HepG2 (cell line): Measurements from ENCODE around the gene YJEFN3. TPM values are rescaled to one million over a fixed set of nuclear protein-coding genes. Genes with fewer than 3 reads are reported as not detected.

Experiments used
- ATAC-seq: fragments of 200-7000 bp; cut with Tn5 transposase; 3 replicates; pipeline ENCODE4 v1.9.1; 2020; ENCODE audit warnings: mild to moderate bottlenecking, moderate library complexity
- BruUV-seq: library from RNA; stranded (reverse); fragments of 400-500 nt; replicated peaks from 2 replicates; lab custom pipeline; 2021; lab: Mats Ljungman, UMichigan
- CTCF ChIA-PET: fragments of 300-600 bp; formaldehyde crosslinking; extraction: SDS; loops from one replicate; lab custom pipeline; 2021; ENCODE audit warnings: low total read pairs, inconsistent platforms, low intra/inter-chr PET ratio; lab: Yijun Ruan, JAX
- POLR2A ChIA-PET: fragments of 350-600 bp; sonication (Branson Sonifier 250); formaldehyde crosslinking; loops from one replicate; lab custom pipeline; 2020; ENCODE audit warnings: antibody characterized with exemption, inconsistent platforms; lab: Yijun Ruan, JAX
- DNase-seq: peaks from one replicate; pipeline ENCODE4 v3.0.0-alpha.2; 2015; ENCODE audit warnings: low spot score
- FAIRE-seq: peaks from 3 replicates; lab custom pipeline; 2011; peaks lifted over from hg19 to GRCh38; lab: Jason Lieb, UNC
- H2AFZ ChIP-seq: one replicate; pipeline ENCODE4 v1.6.1; 2011; ENCODE audit warnings: low read length, inconsistent platforms
- H3K27ac ChIP-seq: fragments of 300-600 bp; 3 replicates; pipeline ENCODE4 v1.8.0; 2011; ENCODE audit warnings: mixed run types, mild to moderate bottlenecking, mixed read lengths, low read length, inconsistent platforms; ENCODE audit not compliant: insufficient read depth; ENCODE audit errors: extremely low read length
- H3K27me3 ChIP-seq, 2 experiments: fragments of 200-600 bp in 1 of 2; 2 replicates in 1 of 2; 3 replicates in 1 of 2; pipeline versions ENCODE4 v1.6.0 to v1.8.0; 2011; ENCODE audit warnings: low read length in 2 of 2, mild to moderate bottlenecking in 2 of 2, moderate library complexity in 2 of 2, inconsistent platforms in 1 of 2; ENCODE audit not compliant: insufficient read depth in 2 of 2, control insufficient read depth in 1 of 2
- H3K36me3 ChIP-seq, 2 experiments: fragments of 200-600 bp in 1 of 2; replicated peaks in 1 of 2; 2 replicates in 1 of 2; 3 replicates in 1 of 2; pipeline versions ENCODE4 v1.5.1 to v1.8.0; 2011; ENCODE audit warnings: low read length in 2 of 2, inconsistent platforms in 1 of 2; ENCODE audit not compliant: insufficient read depth in 2 of 2, control insufficient read depth in 1 of 2
- H3K4me1 ChIP-seq: 2 replicates; pipeline ENCODE4 v1.5.1; 2012; ENCODE audit warnings: low read length, inconsistent platforms; ENCODE audit not compliant: insufficient read depth
- H3K4me2 ChIP-seq: 2 replicates; pipeline ENCODE4 v1.6.0; 2011; ENCODE audit warnings: low read depth, low read length, inconsistent platforms
- H3K4me3 ChIP-seq, 3 experiments: fragments of 200-600 bp in 1 of 3; sonication (generic), shearing (Covaris generic) in 1 of 3; replicated peaks in 1 of 3; 2 replicates each; pipeline ENCODE4 v1.5.1; 2011 to 2016; ENCODE audit warnings: low read length in 3 of 3, inconsistent platforms in 2 of 3, low read depth in 2 of 3, mild to moderate bottlenecking in 2 of 3, control low read depth in 1 of 3, mixed read lengths in 1 of 3; ENCODE audit not compliant: insufficient read depth in 1 of 3
- H3K79me2 ChIP-seq: one replicate; pipeline ENCODE4 v1.6.1; 2011; ENCODE audit warnings: low read length, inconsistent platforms; ENCODE audit not compliant: insufficient read depth
- H3K9ac ChIP-seq: 2 replicates; pipeline ENCODE4 v1.6.0; 2011; ENCODE audit warnings: mild to moderate bottlenecking, low read depth, low read length, inconsistent platforms; ENCODE audit not compliant: insufficient read depth
- H3K9me3 ChIP-seq: 2 replicates; pipeline ENCODE4 v1.5.1; 2012; ENCODE audit warnings: mild to moderate bottlenecking, low read length
- H4K20me1 ChIP-seq: 2 replicates; pipeline ENCODE4 v1.6.0; 2011; ENCODE audit warnings: inconsistent platforms, mild to moderate bottlenecking, low read length, moderate library complexity; ENCODE audit not compliant: insufficient read depth
- AGO2 ChIP-seq: fragments of 200-400 bp; formaldehyde crosslinking; optimal IDR thresholded peaks from 2 replicates; pipeline ENCODE3; 2017; ENCODE audit warnings: mild to moderate bottlenecking, low read depth, low read length, moderate library complexity
- ARNT ChIP-seq: fragments of 450-650 bp; IDR thresholded peaks from 2 replicates; pipeline ENCODE4 v1.6.1; 2017
- BRD4 ChIP-seq: sonication (generic); formaldehyde crosslinking; IDR thresholded peaks from 2 replicates; pipeline ENCODE4 v1.4.0; 2020; ENCODE audit warnings: missing genetic modification reagents
- CTCF ChIP-seq: sonication (generic); formaldehyde crosslinking; IDR thresholded peaks from 2 replicates; pipeline ENCODE4 v1.5.0; 2020; ENCODE audit warnings: mild to moderate bottlenecking, missing genetic modification reagents, moderate library complexity
- MBD4 ChIP-seq: IDR thresholded peaks from 2 replicates; pipeline ENCODE4 v1.6.1; 2012; ENCODE audit warnings: low read length, inconsistent platforms, borderline replicate concordance
- MXD1 ChIP-seq: sonication (generic); formaldehyde crosslinking; IDR thresholded peaks from 2 replicates; pipeline ENCODE4 v1.4.0; 2020; ENCODE audit warnings: mild to moderate bottlenecking, missing genetic modification reagents
- TBP ChIP-seq: sonication (generic); formaldehyde crosslinking; IDR thresholded peaks from 2 replicates; pipeline ENCODE4 v1.5.0; 2020; ENCODE audit warnings: missing genetic modification reagents
- TERF1 ChIP-seq: sonication (generic); formaldehyde crosslinking; IDR thresholded peaks from 2 replicates; pipeline ENCODE4 v1.8.0; 2022; ENCODE audit warnings: mild to moderate bottlenecking, missing genetic modification reagents, moderate library complexity
- THRA ChIP-seq: sonication (generic); formaldehyde crosslinking; IDR thresholded peaks from 2 replicates; pipeline ENCODE4 v1.4.0; 2020; ENCODE audit warnings: missing genetic modification reagents, borderline replicate concordance
- ZC3H13 ChIP-seq: sonication (generic); formaldehyde crosslinking; IDR thresholded peaks from 2 replicates; pipeline ENCODE4 v1.8.1; 2023; ENCODE audit warnings: mild to moderate bottlenecking, missing genetic modification reagents, moderate library complexity
- ZNF224 ChIP-seq: sonication (generic); formaldehyde crosslinking; IDR thresholded peaks from 2 replicates; pipeline ENCODE4 v1.5.0; 2020; ENCODE audit warnings: mild to moderate bottlenecking, missing genetic modification reagents
- ZNF501 ChIP-seq: sonication (generic); formaldehyde crosslinking; IDR thresholded peaks from 2 replicates; pipeline ENCODE4 v1.5.1; 2020; ENCODE audit warnings: mild to moderate bottlenecking, moderate library complexity, missing genetic modification reagents
- ZNF687 ChIP-seq: sonication (generic); formaldehyde crosslinking; IDR thresholded peaks from 2 replicates; pipeline ENCODE4 v1.5.1; 2020; ENCODE audit warnings: mild to moderate bottlenecking, missing genetic modification reagents, moderate library complexity
- ZSCAN30 ChIP-seq: sonication (generic); formaldehyde crosslinking; IDR thresholded peaks from 2 replicates; pipeline ENCODE4 v1.5.0; 2020; ENCODE audit warnings: mild to moderate bottlenecking, missing genetic modification reagents
- WGBS: methylation state at CpG from one replicate; pipeline ENCODE4 v1.1.6; 2017; ENCODE audit warnings: low lambda C conversion rate; 5-methylcytosine and 5-hydroxymethylcytosine counted together
- in situ Hi-C: cut with HindIII; loops from 2 replicates; pipeline ENCODE4 v1.10.0; 2017; ENCODE audit warnings: low pct_unique_long_range_greater_than_20kb; ENCODE audit not compliant: extremely low pct_ligation_motif_present
- intact Hi-C: fragments of 100-400 bp; cut with micrococcal nuclease; formaldehyde crosslinking; loops from one replicate; pipeline ENCODE4 v1.10.0; 2022; ENCODE audit not compliant: unreplicated experiment
- polyA plus RNA-seq, 8 experiments: library from polyadenylated mRNA; depleted of rRNA in 3 of 8; stranded (reverse) in 7 of 8; unstranded in 1 of 8; fragments of >200 nt; fragmentation: Illumina TruSeq in 4 of 8; extraction: Trizol in 4 of 8; gene quantifications; 2 replicates each; pipeline versions ENCODE4 v1.2.1 to v1.2.3, GENCODE V29; 2011 to 2016; ENCODE audit warnings: low read depth in 4 of 8, missing spikeins in 1 of 8, mixed read lengths in 1 of 8; ENCODE audit not compliant: insufficient read depth in 1 of 8
- total RNA-seq, 5 experiments: library from RNA; depleted of rRNA; stranded (reverse); fragments of >200 nt; fragmentation: Illumina TruSeq; extraction: Trizol; gene quantifications; 2 replicates each; pipeline ENCODE4 v1.2.3, GENCODE V29; 2016; ENCODE audit warnings: low read depth in 1 of 5

The YJEFN3 gene
- total and polyA plus RNA-seq, 2 of the 13 experiments (the other 11 are each of a cell fraction or from before 2014, with no cell fraction given): 0.89 to 4.0 TPM

GRCh38 chr19:19538061-19538784, 9.5 kb downstream of the YJEFN3 start, which contains the start of gene CILP2:
Gene CILP2 (plus strand): TSS chr19:19538265. CDS start chr19:19538350, 85 bp downstream.
- no peaks in the 10 kb centered on the region for H3K36me3 ChIP-seq
- H3K27me3 ChIP-seq: peaks cover 0 to 9% of the 10 kb centered on the region in 2 experiments; a peak in 1 of 5 replicates
- H3K9ac ChIP-seq: peak within 1 kb of the TSS; percentile 15; the same call in 1 of the 2 replicates
- H4K20me1 ChIP-seq: no peaks in the 10 kb centered on the region
- no peaks in the 10 kb centered on the region for H3K9me3 ChIP-seq
- peak; percentile 28 for ATAC-seq
- WGBS: 42% methylated on average over 15 of the region's 56 CpGs
- H3K27ac ChIP-seq: no peak within 1 kb of the TSS
- intact Hi-C loops (no loop called here), in situ Hi-C loops (loop anchor here (5.0 to 25.0 kb wide), 2 partner anchors 104 to 424 kb away; partner anchors contain the start of gene GMIP)
- no peaks in the 10 kb centered on the region for H3K79me2 ChIP-seq
- FAIRE-seq: no peak
- CTCF ChIA-PET: no interaction called here
- H3K4me3 ChIP-seq: peak within 1 kb of the TSS; percentile 6 to 61 (median 16); a peak in 3 of 6 replicates
- H3K4me1 ChIP-seq: 0 out of 2 replicates have a peak, but pooled peaks cover 5% of the 10 kb centered on the region
- no peak within 1 kb of the TSS for H2AFZ ChIP-seq
- no TSS peak for BruUV-seq
- no peak for DNase-seq
- peak within 1 kb of the TSS; percentile 50 for H3K4me2 ChIP-seq
- POLR2A ChIA-PET: no interaction called here
- TF ChIP-seq TBP (no peak), ARNT (no peak), THRA (CRISPR knock-in tag) (no peak), MXD1 (CRISPR knock-in tag) (peak; percentile 43; the same call in 1 of the 2 replicates), ZNF224 (CRISPR knock-in tag) (0 out of 2 replicates have a peak, but pooled peaks have one; percentile 27), AGO2 (peak; percentile 40), BRD4 (CRISPR knock-in tag) (no peak), ZC3H13 (CRISPR knock-in tag) (no peak), CTCF (CRISPR knock-in tag) (0 out of 2 replicates have a peak, but pooled peaks have one; percentile 6), ZSCAN30 (CRISPR knock-in tag) (no peak), ZNF501 (peak; percentile 22; the same call in 1 of the 2 replicates), TERF1 (CRISPR knock-in tag) (no peak), MBD4 (no peak), ZNF687 (peak; percentile 22; the same call in 1 of the 2 replicates)
